Heart right ventricle (tissue), 16 donors: ENCODE results near the gene DNAJB2. TPM values are rescaled to one million over a fixed set of nuclear protein-coding genes. Genes with fewer than 3 reads are reported as not detected.
"Not testable (repeated sequence)": the region's sequence is repeated elsewhere in the genome, so short reads cannot be mapped to it uniquely, and the experiment has no call there.

Experiments used
- ATAC-seq, 8 donors: fragments of 200-7000 bp; cut with Tn5 transposase; one replicate each; pipeline ENCODE4 v1.9.1; 2020; ENCODE audit warnings: mild to moderate bottlenecking in 8 of 8, moderate library complexity in 8 of 8, moderate number of reproducible peaks in 1 of 8
- DNase-seq, 2 donors: peaks; one replicate each; pipeline ENCODE4 v3.0.0-alpha.2; 2020
- H3K27ac ChIP-seq, 10 donors: fragments of 200-600 bp; sonication (generic) in 2 of 10; one replicate each; pipeline versions ENCODE4 v1.5.0 to v1.8.0; 2020 to 2022; ENCODE audit warnings: mild to moderate bottlenecking in 3 of 10
- H3K27me3 ChIP-seq, 7 donors: fragments of 200-600 bp; one replicate each; pipeline ENCODE4 v1.8.0; 2021 to 2022; ENCODE audit warnings: mild to moderate bottlenecking in 2 of 7
- H3K36me3 ChIP-seq, 9 donors: fragments of 200-600 bp; sonication (generic) in 1 of 9; one replicate each; pipeline versions ENCODE4 v1.5.0 to v1.8.0; 2020 to 2022; ENCODE audit warnings: mild to moderate bottlenecking in 2 of 9
- H3K4me1 ChIP-seq, 9 donors: fragments of 200-600 bp; sonication (generic) in 1 of 9; one replicate each; pipeline versions ENCODE4 v1.5.0 to v1.8.0; 2020 to 2022; ENCODE audit warnings: mild to moderate bottlenecking in 4 of 9
- H3K4me3 ChIP-seq, 10 donors: fragments of 200-600 bp; sonication (generic) in 2 of 10; one replicate each; pipeline versions ENCODE4 v1.5.0 to v1.8.0; 2020 to 2022; ENCODE audit warnings: mild to moderate bottlenecking in 7 of 10, moderate library complexity in 2 of 10
- H3K9me3 ChIP-seq, 11 donors: fragments of 200-600 bp in 10 of 11; sonication (generic) in 2 of 11; one replicate each; pipeline versions ENCODE4 v1.5.0 to v1.8.0; 2013 to 2022; ENCODE audit warnings: mild to moderate bottlenecking in 2 of 11, control low read depth in 1 of 11, moderate library complexity in 1 of 11
- CTCF ChIP-seq, 9 donors: fragments of 200-600 bp; sonication (generic) in 2 of 9; IDR thresholded peaks; one replicate each; pipeline versions ENCODE4 v1.5.0 to v1.8.0; 2021 to 2022; ENCODE audit warnings: antibody characterized with exemption in 9 of 9, mild to moderate bottlenecking in 5 of 9, moderate library complexity in 1 of 9
- WGBS, 2 donors: extraction: QIAGEN DNeasy Blood & Tissue Kit; methylation state at CpG; one replicate each; pipeline ENCODE4 v1.1.7; 2013; ENCODE audit warnings: inconsistent platforms in 1 of 2; 5-methylcytosine and 5-hydroxymethylcytosine counted together
- intact Hi-C, 10 donors: fragments of 100-400 bp; cut with DNase I; formaldehyde crosslinking; loops; one replicate each; pipeline versions ENCODE4 v1.11.1 to v1.14.2; 2022
- polyA plus RNA-seq, 2 donors: library from polyadenylated mRNA; stranded (reverse); fragments of 200-250 nt; gene quantifications; one replicate each; pipeline ENCODE4 v1.2.3, GENCODE V29; 2013
- total RNA-seq, 10 donors: library from RNA; stranded (reverse); fragmentation: NEBNext Ultra II Directional in 3 of 10; extraction: Animal tissue kit (Norgen Biotek cat#: 25700) in 3 of 10; gene quantifications; one replicate each; pipeline versions ENCODE4 v1.2.1 to v1.2.4, GENCODE V29; 2021 to 2023
- donor health status: Arrhythmogenic right ventricular cardiomyopathy.
- donor health status: ischemic (EF 13 %, LVEDD 7.1; RV severe dilation, severe dysfunction).
- donor health status: healthy with polysubstance abuse.
- donor health status: DM: no; HTN: yes; CAD: no.
- donor health status: DM: no; HTN: no; CAD: no.
- donor health status: ischemic (EF 25% LVEDD 6.9; RV normal size, moderate dysfunction).
- donor health status: ischemic (EF 25% LVEDD 5.7; RV mildly dilated, moderate dysfunction).
- donor health status: healthy.
- donor health status: DM: yes; HTN: yes; CAD: no.
- donor health status: Ischemic cardiomyopathy.
- donor health status: ischemic (EF 35%, LVEDD 5.7; RV mildly dilated, moderate dysfunction).
- donor health status: nonischemic (EF 11% LVEDD 7.7; RV severe dilation, severe dysfunction).
- donor health status: DM: yes; HTN: yes; CAD: no.
- donor health status: PGD.
- donor health status: ischemic (EF 29% LVEDD 5.4; RV normal size, mild dysfunction).
- donor health status: nonischemic (EF 23%, LVEDD 6.1; RV moderate dilation, normal function).

DNAJB2 gene
- total and polyA plus RNA-seq, 12 donors: 55.6 to 148 (median 83.1) TPM

- no peak for TF ChIP-seq CTCF (IDR thresholded peaks at IDR 0.05)
- peak in 1 of 2 donors; percentile 44 for DNase-seq
- Histone ChIP-seq H3K36me3 (peaks cover 0 to 29% (median 7%) of the 10 kb centered on the region in 9 donors), H3K9me3 (no peaks in the 10 kb centered on the region), H3K4me3 (peak within 1 kb of the TSS; percentile 54 to 95 (median 76)), H3K4me1 (peaks cover 27 to 67% (median 55%) of the 10 kb centered on the region in 9 donors), H3K27ac (peak within 1 kb of the TSS in 9 of 10 donors; percentile 6 to 99 (median 84)), H3K27me3 (peaks cover 0 to 28% (median 3%) of the 10 kb centered on the region in 7 donors)
- ATAC-seq: peak; percentile 25 to 70 (median 46)
- WGBS, 2 donors: 2 to 3% methylated on average over 49 of the region's 49 CpGs
- intact Hi-C loops: loop anchor here in 2 of 10 donors (2.0 kb wide), 2 partner anchors 26 to 42 kb away; partner anchors contain the start of gene DNAJB2 (in 2 of the 2)
These were observed 26.0 kb upstream of the DNAJB2 start, which contains the start of gene TUBA4B for GRCh38 chr2:219252900-219253752. TUBA4B (plus strand) TSS chr2:219253243; CDS start chr2:219253408, 165 bp downstream.

GRCh38 chr2:219253753-219254589 lies 25.2 kb upstream of the DNAJB2 start, which contains the start of gene TUBA4A:
TUBA4A (minus strand) TSS chr2:219253918; CDS start chr2:219253858, 60 bp downstream.
- TF ChIP-seq CTCF (IDR thresholded peaks at IDR 0.05): peak in 2 of 9 donors; percentile 12 to 25
- Histone ChIP-seq H3K27ac (peak within 1 kb of the TSS in 9 of 10 donors; percentile 6 to 99 (median 84)), H3K9me3 (no peaks in the 10 kb centered on the region), H3K36me3 (peaks cover 0 to 21% (median 7%) of the 10 kb centered on the region in 9 donors), H3K27me3 (peaks cover 0 to 35% (median 5%) of the 10 kb centered on the region in 7 donors), H3K4me3 (peak within 1 kb of the TSS; percentile 54 to 95 (median 76)), H3K4me1 (peaks cover 25 to 58% (median 48%) of the 10 kb centered on the region in 9 donors)
- intact Hi-C loops: loop anchor here in 2 of 10 donors (2.0 kb wide), 2 partner anchors 25 to 41 kb away; partner anchors contain the start of gene DNAJB2 (in 2 of the 2)
- ATAC-seq: peak; percentile 90 to 95 (median 94)
- DNase-seq: peak; percentile 83 to 86
- WGBS, 2 donors: 0 to 1% methylated on average over 72 to 76 of the region's 76 CpGs

- peak overlapping the region in 7 of 10 donors; percentile 81 to 99 (median 89) for H3K27ac ChIP-seq
- intact Hi-C loops: no loop called here
These were observed 24.5 kb upstream of the DNAJB2 start for GRCh38 chr2:219254590-219255201.

GRCh38 chr2:219258942-219259341 lies 20.2 kb upstream of the DNAJB2 start:
- peaks cover 0 to 38% (median 10%) of the 10 kb centered on the region in 7 donors for H3K27me3 ChIP-seq
- H3K4me1 ChIP-seq: peaks cover 0 to 14% (median 9%) of the 10 kb centered on the region in 9 donors
- H3K4me3 ChIP-seq, ATAC-seq, DNase-seq, H3K36me3 ChIP-seq, intact Hi-C loops, H3K27ac ChIP-seq, H3K9me3 ChIP-seq: not testable (repeated sequence)
- 88 to 89% methylated on average over 10 of the region's 10 CpGs for WGBS, 2 donors

More at GRCh38 chr2:219254590-219255201, 24.5 kb upstream of the DNAJB2 start:
- TF ChIP-seq CTCF (IDR thresholded peaks at IDR 0.05): no peak
- Histone ChIP-seq H3K9me3 (no peaks in the 10 kb centered on the region), H3K36me3 (peaks cover 0 to 18% (median 7%) of the 10 kb centered on the region in 9 donors), H3K27me3 (peaks cover 0 to 35% (median 5%) of the 10 kb centered on the region in 7 donors), H3K4me1 (peaks cover 18 to 51% (median 41%) of the 10 kb centered on the region in 9 donors), H3K4me3 (peak overlapping the region; percentile 54 to 95 (median 76))
- peak in 7 of 8 donors; percentile 0 to 27 (median 5) for ATAC-seq
- WGBS, 2 donors: 23 to 26% methylated on average over 12 of the region's 12 CpGs
- no peak for DNase-seq
